SIG-M5 treated with dmso at 0.1 percent for 504 hours (cell line): ENCODE results near the gene NIFK.
A peak's percentile ranks its signal among the peaks of the same experiment; 100 is the strongest.
"Not testable (repeated sequence)": the region's sequence is repeated elsewhere in the genome, so short reads cannot be mapped to it uniquely, and the experiment has no call there.

Experiments
- DNase-seq: peaks from one replicate; lab custom pipeline; 2025; ENCODE audit not compliant: unreplicated experiment; lab: John Stamatoyannopoulos, UW

The NIFK gene

DNA sequence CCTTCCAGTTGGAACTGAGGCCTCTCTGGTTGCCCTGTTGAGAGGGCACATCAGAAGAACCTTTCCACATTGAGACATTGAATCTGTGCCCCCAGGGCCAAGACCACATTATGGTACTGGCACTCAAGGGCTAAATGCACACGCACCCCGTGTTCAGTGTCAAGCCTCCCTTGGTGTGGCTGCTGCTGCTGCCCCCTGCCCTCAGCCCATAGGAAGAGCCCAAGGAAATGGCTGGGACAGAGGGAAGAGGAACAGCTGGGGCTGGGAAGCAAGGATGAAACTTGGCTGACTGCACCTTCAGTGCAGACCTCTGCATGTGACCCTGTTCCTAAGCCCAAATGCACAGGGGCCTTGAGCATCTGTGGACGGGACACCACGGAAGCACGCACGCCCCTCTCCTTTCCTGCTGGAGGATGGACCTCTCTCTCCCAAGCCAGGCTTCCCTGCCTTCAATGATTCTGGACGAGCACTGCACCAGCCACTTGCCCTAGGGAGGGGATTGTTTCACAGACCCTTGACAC, 40.2 kb downstream of the NIFK start:
- DNase-seq, result no peak

DNA sequence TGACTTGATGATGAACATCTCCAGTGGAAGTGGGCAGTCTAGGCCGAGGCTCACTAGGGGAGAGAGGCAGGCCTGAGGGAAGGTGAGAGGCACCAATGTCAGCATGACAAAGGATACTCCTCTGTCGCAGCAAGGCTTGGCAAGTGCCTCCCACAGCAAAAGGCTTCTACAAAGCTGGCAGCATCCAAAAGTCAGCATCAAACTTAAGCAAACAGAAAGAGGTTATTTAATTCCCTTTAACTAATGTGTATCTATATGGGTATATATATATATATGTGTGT, 41.6 kb downstream of the NIFK start:
- no peak for DNase-seq

DNA sequence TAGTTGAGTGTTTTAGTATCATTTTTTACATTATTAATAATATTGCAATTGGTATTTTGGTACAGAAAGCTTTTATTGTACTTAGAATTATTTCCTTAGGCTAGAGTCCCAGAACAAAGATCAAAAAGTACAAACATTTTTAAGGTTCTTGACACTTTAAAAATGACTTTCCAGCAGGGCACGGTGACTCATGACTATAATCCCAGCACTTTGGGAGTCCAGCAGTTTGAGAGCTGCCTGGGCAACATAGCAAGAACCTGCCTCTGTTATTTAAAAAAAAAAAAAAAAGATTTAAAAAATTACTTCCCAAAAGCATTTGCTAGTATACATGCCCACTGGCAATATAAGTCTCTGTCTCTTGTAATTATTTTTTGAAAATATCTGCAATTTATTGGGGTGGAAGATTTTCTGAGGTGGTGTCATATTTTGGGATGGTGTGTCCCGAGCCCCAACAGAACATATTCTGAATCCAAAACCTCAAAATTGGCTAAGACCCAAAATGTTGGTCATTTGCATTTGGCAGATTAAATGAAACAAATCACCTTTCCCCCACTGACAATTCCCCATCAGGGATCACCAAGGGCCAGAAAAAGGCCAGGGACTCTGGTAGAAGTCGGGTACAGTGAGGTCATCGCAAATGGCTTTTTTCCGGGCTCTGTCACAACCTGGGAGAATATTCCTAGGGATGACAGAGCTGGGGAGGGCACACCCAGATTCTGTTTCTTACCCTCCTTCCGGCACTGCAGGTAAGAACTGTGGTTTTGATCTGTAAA, 42.1 kb downstream of the NIFK start:
- DNase-seq, result no peak

DNA sequence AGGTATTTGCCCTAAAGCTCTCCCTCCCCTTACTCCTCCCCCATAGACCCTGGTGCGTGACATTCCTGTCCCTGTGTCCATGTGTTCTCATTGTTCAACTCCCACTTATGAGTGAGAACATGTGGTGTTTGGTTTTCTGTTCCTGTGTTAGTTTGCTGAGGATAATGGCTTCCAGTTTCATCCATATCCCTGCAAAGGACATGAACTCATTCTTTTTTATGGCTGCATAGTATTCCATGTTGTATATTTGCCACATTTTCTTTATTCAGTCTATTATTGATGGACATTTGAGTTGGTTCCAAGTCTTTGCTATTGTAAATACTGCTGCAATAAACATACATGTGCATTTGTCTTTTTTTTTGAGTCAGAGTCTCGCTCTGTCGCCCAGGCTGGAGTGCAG, 46.1 kb downstream of the NIFK start:
- DNase-seq, result not testable (repeated sequence)

DNA sequence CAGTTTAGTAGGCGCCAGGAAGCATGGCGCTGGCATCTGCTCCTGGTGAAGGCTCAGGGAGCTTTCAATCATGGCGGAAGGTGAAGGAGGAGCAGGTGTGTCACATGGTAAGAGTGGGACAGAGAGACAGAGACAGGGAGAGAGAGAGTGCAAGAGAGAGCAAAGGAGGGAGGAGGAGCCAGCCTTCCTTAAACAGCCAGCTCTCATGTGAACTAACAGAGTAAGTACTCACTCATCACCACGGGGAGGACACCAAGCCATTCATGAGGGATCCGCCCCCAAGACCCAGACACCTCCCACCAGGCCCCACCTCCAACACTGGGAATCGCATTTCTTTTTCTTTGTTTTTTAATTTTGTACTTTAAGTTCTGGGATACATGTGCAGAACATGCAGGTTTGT, 46.6 kb downstream of the NIFK start:
- DNase-seq, result no peak

DNA sequence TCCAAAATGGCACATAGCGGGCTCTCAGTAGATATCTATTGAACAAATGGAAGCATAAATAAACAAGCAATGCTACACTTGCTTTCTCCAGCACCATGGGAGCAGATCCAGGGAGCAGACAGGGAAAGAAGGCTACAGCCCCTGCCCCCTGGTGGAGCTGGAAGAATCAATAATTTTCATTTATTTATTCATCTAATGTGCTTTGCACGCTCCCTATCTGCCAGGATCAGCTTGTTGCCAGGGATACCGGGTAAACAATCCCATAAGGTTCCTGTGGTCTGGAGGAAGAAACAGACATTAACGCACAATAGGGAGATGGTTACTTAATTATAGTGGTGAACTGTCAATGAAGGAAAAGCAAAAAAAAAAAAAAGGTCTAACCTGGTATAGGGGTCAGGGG, 47.3 kb downstream of the NIFK start:
- DNase-seq, result peak; percentile 17

DNA sequence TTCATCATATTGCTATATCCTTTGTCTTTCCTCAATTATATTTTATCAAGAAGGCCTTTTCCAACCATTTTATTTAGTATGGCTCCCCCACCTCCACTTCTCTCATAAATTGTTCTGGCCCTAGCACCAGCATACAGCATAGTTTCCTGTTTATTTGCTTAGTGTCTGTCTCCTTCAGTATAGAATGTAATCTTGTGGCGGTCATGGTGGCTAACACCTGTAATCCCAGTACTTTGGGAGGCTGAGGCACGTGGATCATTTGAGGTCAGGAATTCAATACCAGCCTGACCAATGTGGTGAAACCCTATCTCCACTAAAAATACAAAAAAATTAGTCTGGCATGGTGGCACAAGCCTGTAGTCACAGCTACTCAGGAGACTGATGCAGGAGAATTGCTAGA, 47.9 kb downstream of the NIFK start:
- no peak for DNase-seq

DNA sequence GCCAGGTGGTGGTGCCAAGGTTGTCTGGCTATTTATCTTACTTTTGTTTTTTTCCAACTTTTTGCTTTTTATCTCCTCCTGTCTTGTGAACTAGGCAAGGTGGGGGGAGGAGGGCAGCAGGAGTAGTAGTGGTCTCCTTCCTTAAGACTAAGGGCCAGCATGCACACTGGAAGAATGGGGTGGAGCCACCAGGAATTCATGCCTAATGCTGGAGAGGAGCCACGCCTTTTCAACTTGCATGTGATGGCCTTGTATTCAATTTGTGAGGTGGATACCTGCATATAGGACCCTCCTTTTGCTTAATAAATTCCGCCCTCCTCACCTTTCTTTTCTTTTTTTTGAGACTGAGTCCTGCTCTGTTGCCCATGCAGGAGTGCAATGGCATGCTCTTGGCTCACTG, 49.8 kb downstream of the NIFK start:
- DNase-seq, result no peak

DNA sequence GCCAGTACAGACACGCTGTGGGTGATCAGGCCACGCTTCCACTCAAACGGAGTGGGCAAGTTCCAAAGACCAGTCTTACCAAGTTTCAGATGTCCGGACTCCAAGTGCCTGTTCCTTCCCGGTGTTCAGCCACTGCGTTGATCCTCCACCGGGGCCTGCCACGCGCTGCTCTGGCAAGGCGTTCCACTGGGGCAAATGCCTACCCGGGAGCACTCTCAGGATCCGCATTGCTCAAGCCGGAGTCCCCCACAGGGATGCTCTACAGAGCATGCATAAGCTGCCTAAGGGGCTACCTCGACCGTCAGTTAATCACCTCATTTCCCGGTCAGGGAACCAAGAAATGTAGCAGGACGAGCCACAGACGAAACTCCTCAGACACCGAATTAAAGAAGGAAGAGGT, 50.5 kb downstream of the NIFK start:
- DNase-seq, result no peak

DNA sequence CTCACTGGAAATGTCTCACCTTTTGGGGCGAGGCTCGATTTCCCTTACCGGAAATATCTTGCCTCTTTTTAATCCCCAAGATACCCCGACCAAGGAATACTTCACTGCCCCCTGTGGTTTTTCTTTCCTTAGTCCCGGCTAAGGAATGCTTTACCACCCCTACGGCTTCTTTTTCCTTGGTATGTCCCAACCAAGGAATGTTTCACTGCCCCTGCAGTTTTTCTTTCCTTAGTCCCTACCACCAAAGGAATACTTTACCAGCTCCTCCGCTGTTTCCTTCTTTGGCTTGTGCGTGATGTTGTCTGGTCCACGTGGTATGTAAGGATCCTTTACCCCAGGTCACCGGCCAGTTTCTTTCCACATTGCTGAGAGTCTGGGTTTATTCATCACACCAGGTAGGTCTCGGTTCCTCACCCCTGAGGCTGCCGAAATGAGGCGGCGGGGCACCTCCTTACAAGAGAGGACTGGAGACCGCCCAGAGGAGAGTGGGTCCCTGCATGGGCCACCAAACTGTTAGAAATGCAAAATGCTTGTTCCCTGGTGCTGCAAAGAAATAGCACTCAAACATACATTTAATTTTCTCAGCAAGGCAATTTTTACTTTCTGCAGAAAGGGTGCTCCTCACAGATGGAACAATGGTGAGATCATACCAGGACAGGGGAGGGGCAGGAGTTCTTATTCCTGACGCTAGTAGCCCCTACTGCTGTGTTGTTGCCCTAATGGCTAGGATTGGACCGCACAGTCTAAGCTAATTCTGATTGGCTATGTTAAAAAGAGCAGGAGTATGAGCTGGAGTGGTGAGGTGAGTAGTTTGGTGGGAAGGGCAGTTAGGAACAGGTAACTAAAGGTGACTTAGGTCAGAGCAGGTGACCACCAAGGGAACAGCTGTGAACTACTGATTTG, 54.0 kb downstream of the NIFK start:
- DNase-seq, result no peak

DNA sequence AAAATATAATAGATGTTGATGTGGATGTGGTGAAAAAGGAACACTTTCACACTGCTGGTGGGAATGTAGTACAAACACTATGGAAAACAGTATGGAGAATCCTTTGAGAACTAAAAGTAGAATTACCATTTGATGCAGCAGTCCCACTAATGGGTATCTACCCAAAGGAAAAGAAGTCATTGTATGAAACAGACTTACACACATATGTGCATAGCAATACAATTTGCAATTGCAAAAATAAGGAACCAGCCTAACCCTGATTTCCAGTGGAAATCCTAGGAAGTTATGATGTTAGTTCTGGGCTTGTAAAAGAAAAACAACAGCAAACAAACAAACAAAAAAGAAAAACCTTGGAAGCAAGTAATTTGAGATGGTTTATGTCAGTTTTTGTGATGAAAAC, 58.8 kb downstream of the NIFK start:
- DNase-seq, result no peak
